Measurements from ENCODE around the gene PTPRD.

PTPRD gene

GRCh38 chr9:8686516-8686915 is 1926.3 kb downstream of the PTPRD start:
- no peak for DNase-seq (ENCODE audit: low read depth)
- no peak for TF ChIP-seq CTCF (IDR thresholded peaks at IDR 0.05; ENCODE audit: insufficient read depth, low read depth, low read length, missing control alignments)
- H3K4me3 ChIP-seq (ENCODE audit: low read length): no peak overlapping the region

DNA sequence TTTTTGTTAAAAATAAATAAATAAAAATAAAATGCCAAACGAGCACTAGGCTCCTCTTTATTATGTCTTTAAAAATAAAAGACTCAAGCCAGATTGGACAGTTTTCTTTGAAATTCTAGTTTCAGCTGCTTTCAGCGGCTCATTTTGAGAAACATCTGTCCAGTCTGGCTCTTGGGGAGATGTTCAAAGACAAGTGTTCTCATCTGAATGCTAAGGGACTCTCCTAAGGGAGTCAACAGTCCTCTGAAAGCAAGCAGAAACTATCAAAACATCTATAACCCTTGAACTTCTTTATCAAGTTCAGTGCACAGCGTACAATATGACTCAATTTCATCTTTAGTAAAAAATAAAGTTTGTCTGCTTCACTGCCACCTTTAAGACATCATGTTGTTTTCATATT is 1927.0 kb downstream of the PTPRD start:
- TF ChIP-seq CTCF (IDR thresholded peaks at IDR 0.05; ENCODE audit: insufficient read depth, low read depth, low read length, missing control alignments): no peak
- H3K4me3 ChIP-seq (ENCODE audit: low read length): no peak overlapping the region
- DNase-seq (ENCODE audit: low read depth): no peak

DNA sequence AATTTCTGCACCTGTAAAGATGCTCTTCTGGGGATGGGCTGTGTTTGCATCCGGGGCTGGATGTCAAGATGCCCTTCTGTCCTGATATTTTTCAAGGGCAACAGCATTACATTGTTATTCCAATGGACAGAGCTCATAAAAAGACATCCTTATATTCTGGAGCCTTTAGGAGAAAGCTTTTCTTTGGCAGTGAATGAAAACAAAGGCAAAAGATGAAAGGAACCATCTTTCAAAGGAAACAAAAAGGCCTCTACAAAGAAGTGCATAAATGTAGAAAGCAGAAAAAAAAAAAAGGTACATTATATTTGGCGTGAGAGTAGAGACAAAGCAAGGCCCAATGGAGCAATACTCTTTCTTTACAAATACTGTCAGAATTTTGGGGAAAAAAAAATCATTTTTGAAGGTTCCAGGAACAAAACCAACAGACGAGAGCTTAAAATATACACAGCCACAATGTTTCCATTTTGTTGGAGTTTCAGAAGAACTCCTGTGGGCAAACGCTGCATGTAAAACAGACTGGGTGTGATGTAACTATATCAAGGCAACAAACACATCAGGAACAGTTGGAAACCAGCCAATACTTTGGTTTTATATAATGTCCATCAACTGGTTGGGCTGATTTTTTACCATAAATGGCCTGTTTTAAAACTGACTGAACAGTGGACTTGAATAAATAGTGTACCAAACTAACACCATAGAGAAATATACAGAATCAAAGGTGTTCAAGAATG is 1927.7 kb downstream of the PTPRD start:
- no peak for DNase-seq (ENCODE audit: low read depth)
- no peak overlapping the region for H3K4me3 ChIP-seq (ENCODE audit: low read length)
- no peak for TF ChIP-seq CTCF (IDR thresholded peaks at IDR 0.05; ENCODE audit: insufficient read depth, low read depth, low read length, missing control alignments)

GRCh38 chr9:8683496-8683895 is 1929.3 kb downstream of the PTPRD start:
- no peak for TF ChIP-seq CTCF (IDR thresholded peaks at IDR 0.05; ENCODE audit: insufficient read depth, low read depth, low read length, missing control alignments)

GRCh38 chr9:8680658-8681057 is 1932.1 kb downstream of the PTPRD start:
- H3K4me3 ChIP-seq (ENCODE audit: low read length): no peak overlapping the region
- no peak for TF ChIP-seq CTCF (IDR thresholded peaks at IDR 0.05; ENCODE audit: insufficient read depth, low read depth, low read length, missing control alignments)
- DNase-seq (ENCODE audit: low read depth): no peak

More at GRCh38 chr9:8683496-8683895, 1929.3 kb downstream of the PTPRD start:
- no peak overlapping the region for H3K4me3 ChIP-seq (ENCODE audit: low read length)
- no peak for DNase-seq (ENCODE audit: low read depth)

- no peak overlapping the region for H3K4me3 ChIP-seq (ENCODE audit: low read length)
- no peak for TF ChIP-seq CTCF (IDR thresholded peaks at IDR 0.05; ENCODE audit: insufficient read depth, low read depth, low read length, missing control alignments)
- no peak for DNase-seq (ENCODE audit: low read depth)
Observed at GRCh38 chr9:8680157-8680556, 1932.6 kb downstream of the PTPRD start.

DNA sequence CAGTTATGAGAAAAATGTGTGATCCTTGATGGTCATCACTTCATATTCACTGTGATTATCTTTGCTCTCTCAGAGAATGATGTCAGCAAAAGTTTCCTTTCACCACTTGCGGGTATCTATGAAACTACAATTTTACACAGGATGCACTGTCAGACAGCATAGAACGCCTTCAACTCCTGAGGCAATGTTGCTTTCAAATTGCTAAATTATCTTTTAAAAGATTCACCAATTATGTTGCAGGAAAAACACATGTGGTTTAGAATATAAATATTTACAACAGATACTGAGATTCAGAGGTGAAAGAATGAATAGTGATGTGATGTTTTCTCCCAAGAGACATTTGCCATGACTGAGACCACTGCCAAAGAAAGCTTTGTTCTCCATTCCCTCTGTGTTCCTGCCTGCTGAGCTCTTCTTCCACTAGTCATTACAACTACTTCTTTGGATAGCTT is 1933.4 kb downstream of the PTPRD start:
- DNase-seq (ENCODE audit: low read depth): no peak
- no peak for TF ChIP-seq CTCF (IDR thresholded peaks at IDR 0.05; ENCODE audit: insufficient read depth, low read depth, low read length, missing control alignments)
- no peak overlapping the region for H3K4me3 ChIP-seq (ENCODE audit: low read length)

Measured in epithelial cell of esophagus (primary cell).